GM12873 (cell line): ENCODE measurements around the gene GSX2.

Source experiments
- CTCF ChIP-seq: IDR thresholded peaks from 2 replicates; pipeline ENCODE4 v1.5.1; 2012; ENCODE audit warnings: low read depth, mild to moderate bottlenecking, moderate library complexity, low read length, control low read depth; ENCODE audit not compliant: insufficient read depth; ENCODE audit errors: missing control alignments

Gene GSX2

GRCh38 chr4:54107951-54108748 is 8.2 kb downstream of the GSX2 start:
- peak; percentile 7 for TF ChIP-seq CTCF

GRCh38 chr4:54109241-54110018 is 9.5 kb downstream of the GSX2 start:
- TF ChIP-seq CTCF = no peak

- TF ChIP-seq CTCF = no peak
Measured at GRCh38 chr4:54110019-54110416, 10.1 kb downstream of the GSX2 start.

- no peak for TF ChIP-seq CTCF
Measured at GRCh38 chr4:54118850-54119589, 19.1 kb downstream of the GSX2 start.

- no peak for TF ChIP-seq CTCF
Measured at GRCh38 chr4:54120518-54120917, 20.6 kb downstream of the GSX2 start.

GRCh38 chr4:54127660-54128059 is 27.7 kb downstream of the GSX2 start:
- no peak for TF ChIP-seq CTCF

- no peak for TF ChIP-seq CTCF
Measured at GRCh38 chr4:54139332-54139731, 39.4 kb downstream of the GSX2 start.
